Neutrophil (primary cell): ENCODE measurements around the gene TBC1D4.
A peak's percentile ranks its signal among the peaks of the same experiment; 100 is the strongest.

Experiments
- H3K27ac ChIP-seq: fragments of 200-600 bp; sonication (generic); 2 replicates; pipeline ENCODE4 v1.5.1; 2016; ENCODE audit warnings: mild to moderate bottlenecking, moderate library complexity
- H3K27me3 ChIP-seq: fragments of 200-600 bp; sonication (generic); 2 replicates; pipeline ENCODE4 v1.6.0; 2016; ENCODE audit warnings: mild to moderate bottlenecking
- H3K36me3 ChIP-seq: fragments of 200-600 bp; sonication (generic); 2 replicates; pipeline ENCODE4 v1.5.1; 2017
- H3K4me1 ChIP-seq, 2 experiments: fragments of 200-600 bp in 1 of 2; sonication (generic) in 1 of 2; 1 replicate in 1 of 2; 2 replicates in 1 of 2; pipeline versions ENCODE4 v1.5.1 to v1.6.1; 2013 to 2016; ENCODE audit warnings: low read depth in 1 of 2, low read length in 1 of 2, mild to moderate bottlenecking in 1 of 2, moderate library complexity in 1 of 2; ENCODE audit not compliant: control insufficient read depth in 1 of 2, insufficient read depth in 1 of 2
- H3K4me3 ChIP-seq, 2 experiments: fragments of 200-600 bp in 1 of 2; sonication (generic) in 1 of 2; 1 replicate in 1 of 2; 2 replicates in 1 of 2; pipeline ENCODE4 v1.5.1; 2013 to 2016; ENCODE audit warnings: low read depth in 1 of 2, low read length in 1 of 2, mild to moderate bottlenecking in 1 of 2, moderate library complexity in 1 of 2
- H3K9me3 ChIP-seq: fragments of 200-600 bp; sonication (generic); 2 replicates; pipeline ENCODE4 v1.5.1; 2016
- TF ChIP-seq, protein P1 (sequence below): fragments of 200-600 bp; sonication (generic); IDR thresholded peaks from 2 replicates; pipeline ENCODE4 v1.5.1; 2016; ENCODE audit warnings: antibody characterized with exemption

Gene TBC1D4

DNA sequence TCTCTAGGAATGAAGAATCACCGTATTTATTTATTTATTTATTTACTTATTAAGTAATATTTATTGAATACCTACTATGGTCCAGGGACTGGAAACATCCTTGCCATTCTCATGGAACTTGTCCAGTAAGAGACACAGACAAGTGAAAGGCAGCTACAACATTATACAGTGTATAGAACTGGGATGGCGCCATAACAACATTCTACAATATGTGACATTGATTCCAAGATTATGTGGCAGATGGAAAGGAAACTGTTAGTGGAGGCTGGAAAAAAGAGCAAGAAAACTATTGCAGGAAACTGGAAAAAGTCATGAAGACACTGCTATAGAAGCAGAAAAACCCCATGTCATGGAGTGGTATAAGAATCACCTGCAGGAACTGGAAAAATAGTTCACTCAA lies 9.4 kb upstream of the TBC1D4 start:
- Histone ChIP-seq H3K27ac (no peak overlapping the region), H3K4me3 (no peak overlapping the region), H3K36me3 (no peaks in the 10 kb centered on the region), H3K27me3 (no peaks in the 10 kb centered on the region), H3K4me1 (peaks cover 8 to 15% of the 10 kb centered on the region in 2 experiments), H3K9me3 (no peaks in the 10 kb centered on the region)
- TF ChIP-seq, protein P1, sequence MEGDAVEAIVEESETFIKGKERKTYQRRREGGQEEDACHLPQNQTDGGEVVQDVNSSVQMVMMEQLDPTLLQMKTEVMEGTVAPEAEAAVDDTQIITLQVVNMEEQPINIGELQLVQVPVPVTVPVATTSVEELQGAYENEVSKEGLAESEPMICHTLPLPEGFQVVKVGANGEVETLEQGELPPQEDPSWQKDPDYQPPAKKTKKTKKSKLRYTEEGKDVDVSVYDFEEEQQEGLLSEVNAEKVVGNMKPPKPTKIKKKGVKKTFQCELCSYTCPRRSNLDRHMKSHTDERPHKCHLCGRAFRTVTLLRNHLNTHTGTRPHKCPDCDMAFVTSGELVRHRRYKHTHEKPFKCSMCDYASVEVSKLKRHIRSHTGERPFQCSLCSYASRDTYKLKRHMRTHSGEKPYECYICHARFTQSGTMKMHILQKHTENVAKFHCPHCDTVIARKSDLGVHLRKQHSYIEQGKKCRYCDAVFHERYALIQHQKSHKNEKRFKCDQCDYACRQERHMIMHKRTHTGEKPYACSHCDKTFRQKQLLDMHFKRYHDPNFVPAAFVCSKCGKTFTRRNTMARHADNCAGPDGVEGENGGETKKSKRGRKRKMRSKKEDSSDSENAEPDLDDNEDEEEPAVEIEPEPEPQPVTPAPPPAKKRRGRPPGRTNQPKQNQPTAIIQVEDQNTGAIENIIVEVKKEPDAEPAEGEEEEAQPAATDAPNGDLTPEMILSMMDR = no peak

DNA sequence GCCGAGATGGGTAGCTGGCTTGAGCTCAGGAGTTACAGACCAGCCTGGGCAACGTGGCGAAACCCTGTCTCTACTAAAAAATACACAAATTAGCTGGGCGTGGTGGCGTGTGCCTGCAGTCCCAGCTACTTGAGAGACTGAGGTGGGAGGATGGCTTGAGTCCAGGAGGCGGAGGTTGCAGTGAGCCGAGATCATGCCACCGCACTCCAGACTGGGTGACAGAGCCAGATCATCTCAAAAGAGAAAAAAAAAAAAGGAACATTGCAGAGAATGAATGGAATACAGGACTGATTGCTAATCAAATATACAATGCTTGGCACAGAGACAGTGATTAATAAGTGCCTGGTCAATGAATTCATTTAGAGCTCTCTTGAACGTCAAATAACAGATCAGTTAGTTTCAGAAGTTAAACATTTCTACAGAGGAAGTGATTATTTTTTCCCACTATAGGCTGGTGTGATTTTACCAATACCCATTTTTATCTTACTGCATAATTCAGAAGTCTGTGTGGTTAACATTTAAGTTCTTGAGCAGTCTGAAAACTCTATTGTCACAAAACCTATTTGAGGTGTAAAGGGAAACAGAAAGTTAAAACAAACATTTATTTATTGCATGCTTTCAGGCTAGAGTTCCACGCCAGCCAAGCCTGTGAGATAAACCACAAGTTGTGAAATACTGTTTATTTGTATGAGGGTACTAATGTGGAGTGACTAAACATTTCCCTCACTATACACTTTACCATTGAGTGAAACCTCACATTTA lies 7.7 kb upstream of the TBC1D4 start:
- H3K4me1 ChIP-seq = peaks cover 14 to 26% of the 10 kb centered on the region in 2 experiments
- no peak overlapping the region for H3K27ac ChIP-seq
- peaks cover 3% of the 10 kb centered on the region for H3K27me3 ChIP-seq
- H3K4me3 ChIP-seq = no peak overlapping the region
- TF ChIP-seq, protein P1 = no peak
- no peaks in the 10 kb centered on the region for H3K9me3 ChIP-seq
- no peaks in the 10 kb centered on the region for H3K36me3 ChIP-seq

DNA sequence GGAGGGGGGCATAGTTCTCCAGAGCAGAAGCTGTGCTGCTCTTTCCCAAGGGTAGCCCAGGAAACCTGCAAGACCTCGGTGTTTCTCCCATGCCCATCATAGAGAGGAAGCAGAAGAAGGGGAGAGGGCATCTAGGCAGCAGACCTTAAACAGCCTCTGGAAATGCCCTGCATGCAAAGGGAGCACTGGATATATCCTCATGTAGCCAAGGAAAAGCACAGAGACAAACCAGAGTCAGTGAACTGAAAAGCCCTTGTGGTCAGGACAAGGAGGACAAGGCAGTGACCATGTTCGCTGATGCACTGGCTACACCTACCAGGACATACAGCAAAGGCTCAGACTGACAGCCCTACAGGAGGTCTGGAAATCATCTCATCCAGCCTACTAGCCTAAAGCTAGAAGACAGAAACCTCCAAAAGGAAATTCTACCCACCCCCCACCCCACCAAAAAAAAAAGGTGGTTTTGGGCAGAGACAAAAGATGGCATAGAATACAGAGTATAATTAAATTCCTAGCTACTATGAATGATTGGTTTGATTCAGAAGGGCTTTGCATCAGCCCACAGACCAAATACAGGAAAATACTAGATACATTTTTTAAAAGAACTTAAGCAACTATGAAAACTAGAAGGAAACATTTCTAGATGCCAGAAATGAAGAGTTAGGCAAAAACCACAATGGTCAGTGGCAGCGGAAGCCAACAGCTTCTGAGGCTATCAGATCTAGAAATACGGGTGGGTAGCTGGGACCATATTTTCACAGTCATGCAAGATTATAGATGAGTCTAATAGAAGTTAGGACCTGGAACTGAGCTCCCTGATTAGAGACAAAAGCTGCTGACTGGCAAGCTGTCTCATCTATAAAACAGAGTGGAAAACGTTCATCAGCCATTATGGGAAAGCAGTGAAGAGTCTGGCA lies 4.4 kb upstream of the TBC1D4 start:
- H3K4me3 ChIP-seq = no peak overlapping the region
- H3K4me1 ChIP-seq = peaks cover 20 to 30% of the 10 kb centered on the region in 2 experiments
- H3K36me3 ChIP-seq = no peaks in the 10 kb centered on the region
- TF ChIP-seq, protein P1 = no peak
- H3K9me3 ChIP-seq = no peaks in the 10 kb centered on the region
- H3K27me3 ChIP-seq = peaks cover 36% of the 10 kb centered on the region
- no peak overlapping the region for H3K27ac ChIP-seq

DNA sequence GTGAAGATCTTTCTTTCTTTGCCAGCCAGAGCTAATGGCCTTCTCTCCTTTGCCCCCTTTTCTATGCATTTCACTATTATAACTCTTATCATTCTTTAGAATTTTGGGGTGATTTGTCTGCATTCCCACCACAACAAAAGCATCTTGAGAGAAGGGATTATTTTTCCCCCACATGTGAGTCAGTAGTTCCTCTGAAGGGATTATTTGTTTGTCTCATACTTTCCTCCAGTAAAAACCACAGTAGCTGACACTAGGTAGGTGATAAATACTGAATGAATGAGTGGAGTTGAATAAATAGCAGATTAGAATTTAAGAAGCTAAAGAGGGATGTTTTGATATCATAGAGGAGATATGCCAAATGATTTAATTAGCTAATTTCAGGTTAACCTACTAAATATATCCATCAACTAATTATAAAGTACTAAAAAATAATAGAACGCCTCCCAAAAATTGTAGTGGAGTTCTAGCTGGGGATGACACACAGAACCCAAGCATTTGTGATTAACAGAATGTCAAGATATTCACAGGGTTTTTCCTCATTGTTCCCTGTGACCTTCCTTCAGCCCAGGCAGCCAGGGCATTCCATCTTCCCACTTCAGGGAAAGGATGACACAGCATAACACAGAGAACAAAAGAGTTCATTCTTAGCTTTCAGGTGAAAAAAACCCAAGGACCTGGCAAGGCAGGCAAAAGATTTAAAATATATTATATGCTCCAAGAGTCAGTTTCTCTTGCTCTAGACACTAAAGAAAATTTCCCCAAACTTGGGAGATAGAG lies 3.5 kb upstream of the TBC1D4 start:
- peaks cover 45% of the 10 kb centered on the region for H3K27me3 ChIP-seq
- H3K4me1 ChIP-seq = peaks cover 29 to 39% of the 10 kb centered on the region in 2 experiments

DNA sequence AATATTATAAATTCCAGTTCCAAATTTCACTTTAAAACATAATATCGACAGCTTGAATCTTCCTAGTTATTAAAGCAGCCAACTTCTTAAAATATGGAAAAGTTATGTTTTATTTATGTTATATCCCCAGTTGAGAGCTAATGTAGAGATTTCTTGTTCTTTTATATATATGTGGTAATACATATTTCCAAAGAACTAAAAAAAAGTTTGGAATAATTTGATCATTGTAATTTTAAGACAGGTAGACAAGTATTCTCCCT lies 781 bp upstream of the TBC1D4 start:
- H3K27me3 ChIP-seq = peaks cover 73% of the 10 kb centered on the region
- peaks cover 30 to 35% of the 10 kb centered on the region in 2 experiments for H3K4me1 ChIP-seq
- H3K4me3 ChIP-seq = peak overlapping the region; percentile 73 to 75
- H3K27ac ChIP-seq = no peak overlapping the region
- no peaks in the 10 kb centered on the region for H3K36me3 ChIP-seq
- TF ChIP-seq, protein P1 = no peak
- H3K9me3 ChIP-seq = no peaks in the 10 kb centered on the region

More for the DNA sequence above, 3.5 kb upstream of the TBC1D4 start:
- Histone ChIP-seq H3K9me3 (no peaks in the 10 kb centered on the region), H3K4me3 (no peak overlapping the region), H3K36me3 (no peaks in the 10 kb centered on the region), H3K27ac (no peak overlapping the region)
- TF ChIP-seq, protein P1 = no peak
